Endodermal cell (in vitro differentiated cells): Measurements from ENCODE around the gene PODN. TPM values are rescaled to one million over a fixed set of nuclear protein-coding genes. Genes with fewer than 3 reads are reported as not detected.

Experiments used
- DNase-seq: peaks from one replicate; pipeline ENCODE4 v3.0.0-alpha.2; 2017
- H3K27ac ChIP-seq: 2 replicates; pipeline ENCODE4 v1.5.1; 2013; ENCODE audit warnings: mild to moderate bottlenecking, low read depth, low read length, moderate library complexity
- H3K27me3 ChIP-seq: 2 replicates; pipeline ENCODE4 v1.6.1; 2013; ENCODE audit warnings: mild to moderate bottlenecking, low read length, moderate library complexity; ENCODE audit not compliant: insufficient read depth, control insufficient read depth, poor library complexity, severe bottlenecking
- H3K36me3 ChIP-seq: 2 replicates; pipeline ENCODE4 v1.7.0; 2013; ENCODE audit warnings: mild to moderate bottlenecking, low read length, moderate library complexity; ENCODE audit not compliant: control insufficient read depth, insufficient read depth
- H3K4me1 ChIP-seq: one replicate; pipeline ENCODE4 v1.7.0; 2013; ENCODE audit warnings: low read length; ENCODE audit not compliant: control insufficient read depth, insufficient read depth
- H3K4me3 ChIP-seq: 2 replicates; pipeline ENCODE4 v1.5.1; 2013; ENCODE audit warnings: mild to moderate bottlenecking, low read length, moderate library complexity
- H3K9ac ChIP-seq: 2 replicates; pipeline ENCODE4 v1.6.1; 2013; ENCODE audit warnings: mild to moderate bottlenecking, low read length, moderate library complexity; ENCODE audit not compliant: poor library complexity, severe bottlenecking; ENCODE audit errors: extremely low read depth
- H3K9me3 ChIP-seq: 2 replicates; pipeline ENCODE4 v1.6.1; 2013; ENCODE audit warnings: mild to moderate bottlenecking, low read length, moderate library complexity; ENCODE audit not compliant: control insufficient read depth
- H3K27ac Mint-ChIP-seq: 2 replicates; pipeline ENCODE4 v1.8.0; 2020; ENCODE audit warnings: mixed read lengths
- H3K27me3 Mint-ChIP-seq: 2 replicates; pipeline ENCODE4 v1.8.0; 2021; ENCODE audit warnings: mild to moderate bottlenecking, mixed read lengths; ENCODE audit not compliant: insufficient read depth
- H3K36me3 Mint-ChIP-seq: 2 replicates; pipeline ENCODE4 v1.8.0; 2020; ENCODE audit warnings: low read depth, mixed read lengths
- H3K4me1 Mint-ChIP-seq: 2 replicates; pipeline ENCODE4 v1.8.0; 2020; ENCODE audit warnings: mixed read lengths
- H3K4me3 Mint-ChIP-seq: 2 replicates; pipeline ENCODE4 v1.8.0; 2020; ENCODE audit warnings: mild to moderate bottlenecking, moderate library complexity, mixed read lengths
- H3K9me3 Mint-ChIP-seq: 2 replicates; pipeline ENCODE4 v1.8.0; 2020; ENCODE audit warnings: mild to moderate bottlenecking, mixed read lengths
- WGBS, 2 experiments: methylation state at CpG; one replicate each; pipeline versions ENCODE4 v1.1.5 to v1.1.7; 2013; ENCODE audit warnings: missing lambda C conversion rate in 2 of 2, mixed read lengths in 1 of 2; ENCODE audit not compliant: insufficient coverage in 1 of 2, insufficient read length in 1 of 2; 5-methylcytosine and 5-hydroxymethylcytosine counted together
- total RNA-seq, 2 donors: library from RNA; stranded (reverse); fragmentation: NEBNext Ultra II Directional in 1 of 2; extraction: Animal tissue kit (Norgen Biotek cat#: 25700) in 1 of 2; gene quantifications; 2 replicates in 1 of 2; 3 replicates in 1 of 2; pipeline ENCODE4 v1.2.1, GENCODE V29; 2021
- TF ChIP-seq, protein P1 (sequence below): fragments of 200-600 bp; sonication (generic); conservative IDR thresholded peaks from 2 replicates; pipeline ENCODE4 v1.5.0; 2021; ENCODE audit warnings: antibody characterized with exemption, mild to moderate bottlenecking

PODN gene
- total RNA-seq, 2 donors from 2014 or later: 3.0 to 3.6 TPM

DNA sequence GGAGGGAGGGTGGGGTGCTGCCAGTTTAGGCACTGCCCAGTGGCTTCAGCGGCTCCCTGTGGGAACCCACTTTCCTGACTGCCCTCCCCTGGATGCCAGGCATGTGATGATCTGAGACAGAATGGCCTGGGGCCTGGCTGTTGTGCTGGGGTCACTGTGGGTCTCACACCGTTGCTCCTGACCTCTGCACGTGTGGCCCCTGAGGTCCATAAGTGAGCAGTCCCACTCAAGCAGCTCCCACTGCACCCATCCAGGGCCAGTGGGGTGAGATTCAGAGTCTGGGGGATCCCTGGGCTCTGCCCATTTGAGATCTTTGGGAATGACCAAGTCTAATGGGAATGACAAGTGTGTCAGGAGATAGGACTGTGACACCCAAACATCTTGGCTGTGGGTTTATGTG, 18.0 kb downstream of the PODN start:
- no peak overlapping the region for H3K27ac Mint-ChIP-seq
- Histone ChIP-seq H3K4me1 (peaks cover 4% of the 10 kb centered on the region), H3K9ac (no peak overlapping the region), H3K36me3 (no peaks in the 10 kb centered on the region), H3K4me3 (no peak overlapping the region), H3K9me3 (no peaks in the 10 kb centered on the region), H3K27ac (no peak overlapping the region), H3K27me3 (no peaks in the 10 kb centered on the region)
- no peak for DNase-seq
- H3K36me3 Mint-ChIP-seq: no peaks in the 10 kb centered on the region
- H3K4me3 Mint-ChIP-seq: no peak overlapping the region
- H3K4me1 Mint-ChIP-seq: peaks cover 24% of the 10 kb centered on the region
- TF ChIP-seq, protein P1, sequence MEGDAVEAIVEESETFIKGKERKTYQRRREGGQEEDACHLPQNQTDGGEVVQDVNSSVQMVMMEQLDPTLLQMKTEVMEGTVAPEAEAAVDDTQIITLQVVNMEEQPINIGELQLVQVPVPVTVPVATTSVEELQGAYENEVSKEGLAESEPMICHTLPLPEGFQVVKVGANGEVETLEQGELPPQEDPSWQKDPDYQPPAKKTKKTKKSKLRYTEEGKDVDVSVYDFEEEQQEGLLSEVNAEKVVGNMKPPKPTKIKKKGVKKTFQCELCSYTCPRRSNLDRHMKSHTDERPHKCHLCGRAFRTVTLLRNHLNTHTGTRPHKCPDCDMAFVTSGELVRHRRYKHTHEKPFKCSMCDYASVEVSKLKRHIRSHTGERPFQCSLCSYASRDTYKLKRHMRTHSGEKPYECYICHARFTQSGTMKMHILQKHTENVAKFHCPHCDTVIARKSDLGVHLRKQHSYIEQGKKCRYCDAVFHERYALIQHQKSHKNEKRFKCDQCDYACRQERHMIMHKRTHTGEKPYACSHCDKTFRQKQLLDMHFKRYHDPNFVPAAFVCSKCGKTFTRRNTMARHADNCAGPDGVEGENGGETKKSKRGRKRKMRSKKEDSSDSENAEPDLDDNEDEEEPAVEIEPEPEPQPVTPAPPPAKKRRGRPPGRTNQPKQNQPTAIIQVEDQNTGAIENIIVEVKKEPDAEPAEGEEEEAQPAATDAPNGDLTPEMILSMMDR: no peak
- H3K9me3 Mint-ChIP-seq: no peaks in the 10 kb centered on the region
- peaks cover 27% of the 10 kb centered on the region for H3K27me3 Mint-ChIP-seq
- 74 to 79% methylated on average over 3 of the region's 3 CpGs for WGBS, 2 experiments

DNA sequence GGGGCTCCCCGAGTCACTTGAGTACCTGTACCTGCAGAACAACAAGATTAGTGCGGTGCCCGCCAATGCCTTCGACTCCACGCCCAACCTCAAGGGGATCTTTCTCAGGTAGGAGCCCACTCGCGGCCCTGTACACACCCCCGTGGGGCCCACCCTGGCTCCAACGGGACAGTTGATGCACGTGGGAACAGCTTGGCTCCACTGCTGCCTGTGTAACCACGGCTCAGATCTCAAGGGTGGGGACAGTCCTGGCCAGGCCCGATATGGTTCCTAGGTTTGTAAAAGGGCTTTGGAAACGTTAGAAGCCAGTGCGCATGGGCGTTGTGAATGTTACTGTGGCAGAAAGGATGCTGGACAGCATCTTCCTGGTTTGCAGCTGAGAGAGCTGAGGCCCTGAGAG, 18.8 kb downstream of the PODN start:
- no peak for DNase-seq
- Histone ChIP-seq H3K36me3 (no peaks in the 10 kb centered on the region), H3K4me3 (no peak overlapping the region), H3K4me1 (peaks cover 4% of the 10 kb centered on the region), H3K27ac (no peak overlapping the region), H3K9ac (no peak overlapping the region), H3K27me3 (no peaks in the 10 kb centered on the region), H3K9me3 (no peaks in the 10 kb centered on the region)
- H3K4me1 Mint-ChIP-seq: peaks cover 24% of the 10 kb centered on the region
- no peaks in the 10 kb centered on the region for H3K9me3 Mint-ChIP-seq
- TF ChIP-seq, protein P1: no peak
- H3K36me3 Mint-ChIP-seq: no peaks in the 10 kb centered on the region
- H3K27ac Mint-ChIP-seq: no peak overlapping the region
- WGBS, 2 experiments: 93 to 94% methylated on average over 15 of the region's 15 CpGs
- H3K4me3 Mint-ChIP-seq: no peak overlapping the region
- H3K27me3 Mint-ChIP-seq: peaks cover 26% of the 10 kb centered on the region

DNA sequence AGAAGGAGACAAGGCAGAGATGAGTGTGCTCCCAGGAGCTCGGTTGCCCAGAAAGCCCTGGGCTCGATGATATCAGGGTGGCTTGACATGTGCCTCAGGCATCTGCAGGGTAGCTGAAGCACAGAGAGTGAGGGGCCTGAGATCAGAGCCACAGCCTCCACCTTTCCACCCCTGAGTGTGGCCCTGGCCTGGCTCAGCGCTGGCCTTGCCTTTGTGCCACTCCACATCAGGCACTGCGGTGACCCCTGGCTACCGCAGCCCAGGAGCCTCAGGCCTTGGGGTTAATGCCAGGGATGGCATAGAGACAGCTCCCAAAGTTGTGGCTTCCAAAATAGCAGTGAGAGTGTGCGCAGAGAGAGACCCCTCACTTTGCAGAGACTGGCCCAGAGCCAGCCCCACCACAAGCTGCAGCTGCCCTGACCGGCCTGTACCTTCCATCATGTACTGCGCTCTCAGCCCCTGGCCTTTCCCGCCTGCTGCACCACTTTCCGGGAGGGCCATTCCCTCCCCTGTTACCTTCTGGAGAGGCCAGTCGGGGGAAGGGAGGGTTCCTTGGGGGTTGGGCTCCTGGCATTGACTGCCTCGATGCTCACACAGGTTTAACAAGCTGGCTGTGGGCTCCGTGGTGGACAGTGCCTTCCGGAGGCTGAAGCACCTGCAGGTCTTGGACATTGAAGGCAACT, 19.5 kb downstream of the PODN start:
- H3K4me1 ChIP-seq: peaks cover 4% of the 10 kb centered on the region
- TF ChIP-seq, protein P1: no peak
- 84 to 98% methylated on average over 8 to 14 of the region's 14 CpGs for WGBS, 2 experiments
- no peaks in the 10 kb centered on the region for H3K27me3 ChIP-seq
- no peaks in the 10 kb centered on the region for H3K36me3 ChIP-seq
- no peak for DNase-seq
- Mint-ChIP-seq H3K36me3 (no peaks in the 10 kb centered on the region), H3K4me3 (no peak overlapping the region), H3K9me3 (no peaks in the 10 kb centered on the region), H3K27ac (no peak overlapping the region), H3K4me1 (peaks cover 24% of the 10 kb centered on the region), H3K27me3 (peaks cover 26% of the 10 kb centered on the region)
- H3K9ac ChIP-seq: no peak overlapping the region
- H3K4me3 ChIP-seq: no peak overlapping the region
- no peaks in the 10 kb centered on the region for H3K9me3 ChIP-seq
- no peak overlapping the region for H3K27ac ChIP-seq
